ENCODE measurements around the gene ANKRD6. TPM values are rescaled to one million over a fixed set of nuclear protein-coding genes. Genes with fewer than 3 reads are reported as not detected.
A peak's percentile ranks its signal among the peaks of the same experiment; 100 is the strongest.

The ANKRD6 gene
- polyA plus RNA-seq, 1 of the 3 experiments (the other 2 are of a cell fraction), result 2.6 TPM

DNA sequence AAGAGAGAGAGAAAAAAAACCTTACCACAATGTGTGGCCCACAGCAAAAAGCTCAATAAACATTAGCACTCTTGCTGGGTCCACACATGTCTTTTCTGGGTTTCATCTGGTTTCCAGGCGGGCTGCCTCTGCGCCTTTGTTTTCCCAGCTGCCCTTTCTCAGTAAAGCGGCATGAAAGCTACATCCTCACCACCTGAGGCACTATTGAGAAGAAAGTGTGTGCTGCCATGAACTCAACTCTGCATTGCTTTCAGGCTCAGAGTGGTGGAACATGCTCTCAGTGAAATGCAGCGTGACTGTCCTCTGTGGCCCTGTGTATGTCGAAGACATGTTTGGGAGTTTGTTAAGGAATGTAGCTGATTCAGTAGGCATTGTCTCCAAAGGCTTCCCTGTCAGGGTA is 103.3 kb downstream of the ANKRD6 start:
- Histone ChIP-seq H2AFZ (ENCODE audit: low read depth) (no peak overlapping the region), H3K9ac (no peak overlapping the region), H3F3A (replicated peaks; ENCODE audit: insufficient read depth) (no peaks in the 10 kb centered on the region), H3K4me1 (ENCODE audit: control insufficient read depth in 1 of 2, insufficient read depth in 2 of 2, low read depth in 1 of 2, low read length in 1 of 2) (peaks cover 0 to 16% of the 10 kb centered on the region in 2 experiments; a peak in 2 of 4 replicates), H3K27ac (ENCODE audit: low read depth in 2 of 2, low read length in 1 of 2) (peak overlapping the region in 1 of 2 experiments; percentile 88; a peak in 2 of 4 replicates), H3K9me2 (no peaks in the 10 kb centered on the region), H3K4me3 (ENCODE audit: low read depth in 2 of 2, low read length in 1 of 2) (no peak overlapping the region), H3K36me3 (replicated peaks in 1 of 2; ENCODE audit: control insufficient read depth in 1 of 2, insufficient read depth in 2 of 2, low read length in 1 of 2) (no peaks in the 10 kb centered on the region), H3K79me2 (ENCODE audit: insufficient read depth) (no peaks in the 10 kb centered on the region), H3K9me3 (no peaks in the 10 kb centered on the region), H4K20me1 (ENCODE audit: insufficient read depth) (no peaks in the 10 kb centered on the region), H3K4me2 (no peak overlapping the region), H3K27me3 (ENCODE audit: insufficient read depth) (no peaks in the 10 kb centered on the region)
- CTCF ChIA-PET, result interaction anchor here (0.6 to 1.1 kb wide), 3 partner anchors 13 to 158 kb away, joined by 3 to 4 read pairs (median 3); no protein-coding TSS in a partner anchor
- POLR2A ChIA-PET, result no interaction called here
- DNase-seq, result peak; percentile 48
- WGBS (ENCODE audit: low lambda C conversion rate), result 61% methylated on average over 5 of the region's 5 CpGs
- TF ChIP-seq GATA2 (CRISPR knock-in tag; IDR thresholded peaks at IDR 0.05), result no peak
- TF ChIP-seq SIN3A (IDR thresholded peaks at IDR 0.05; ENCODE audit: borderline replicate concordance, low read depth, low read length), result no peak
- peak; percentile 15; the same call in 1 of the 2 replicates for TF ChIP-seq RCOR1 (IDR thresholded peaks at IDR 0.05; ENCODE audit: low read length)
- TF ChIP-seq RAD21 (IDR thresholded peaks at IDR 0.05; ENCODE audit: low read length), result peak; percentile 41; the same call in 1 of the 2 replicates

DNA sequence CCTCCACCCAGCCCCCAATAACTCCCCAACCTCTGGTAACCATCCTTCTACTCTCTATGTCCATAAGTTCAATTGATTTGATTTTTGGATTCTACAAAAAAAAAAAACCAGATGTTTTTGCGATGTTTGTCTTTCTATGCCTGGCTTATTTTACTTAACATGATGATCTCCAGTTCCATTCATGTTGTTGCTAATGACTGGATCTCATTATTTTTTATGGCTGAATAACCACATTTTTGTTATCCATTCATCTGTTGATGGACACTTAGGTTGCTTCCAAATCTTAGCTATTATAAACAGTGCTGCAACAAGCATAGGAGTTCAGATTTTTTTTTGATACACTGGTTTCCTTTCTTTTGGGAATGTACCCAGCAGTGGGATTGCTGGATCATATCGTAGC is 106.8 kb downstream of the ANKRD6 start:
- 42% methylated on average over 2 of the region's 2 CpGs for WGBS (ENCODE audit: low lambda C conversion rate)
- Histone ChIP-seq H3K36me3 (replicated peaks in 1 of 2; ENCODE audit: control insufficient read depth in 1 of 2, insufficient read depth in 2 of 2, low read length in 1 of 2) (no peaks in the 10 kb centered on the region), H3K27ac (ENCODE audit: low read depth in 2 of 2, low read length in 1 of 2) (no peak overlapping the region), H3K4me2 (no peak overlapping the region), H3K4me1 (ENCODE audit: control insufficient read depth in 1 of 2, insufficient read depth in 2 of 2, low read depth in 1 of 2, low read length in 1 of 2) (peaks cover 0 to 18% of the 10 kb centered on the region in 2 experiments; a peak in 2 of 4 replicates), H3K79me2 (ENCODE audit: insufficient read depth) (no peaks in the 10 kb centered on the region), H3K9me3 (no peaks in the 10 kb centered on the region), H3F3A (replicated peaks; ENCODE audit: insufficient read depth) (no peaks in the 10 kb centered on the region), H2AFZ (ENCODE audit: low read depth) (no peak overlapping the region), H4K20me1 (ENCODE audit: insufficient read depth) (no peaks in the 10 kb centered on the region), H3K9me2 (no peaks in the 10 kb centered on the region), H3K27me3 (ENCODE audit: insufficient read depth) (no peaks in the 10 kb centered on the region), H3K9ac (no peak overlapping the region), H3K4me3 (ENCODE audit: low read depth in 2 of 2, low read length in 1 of 2) (no peak overlapping the region)
- CTCF ChIA-PET, result interaction anchor here (0.9 to 1.6 kb wide), 2 partner anchors 44 to 168 kb away, joined by 3 to 5 read pairs; no protein-coding TSS in a partner anchor
- TF ChIP-seq, protein P1, sequence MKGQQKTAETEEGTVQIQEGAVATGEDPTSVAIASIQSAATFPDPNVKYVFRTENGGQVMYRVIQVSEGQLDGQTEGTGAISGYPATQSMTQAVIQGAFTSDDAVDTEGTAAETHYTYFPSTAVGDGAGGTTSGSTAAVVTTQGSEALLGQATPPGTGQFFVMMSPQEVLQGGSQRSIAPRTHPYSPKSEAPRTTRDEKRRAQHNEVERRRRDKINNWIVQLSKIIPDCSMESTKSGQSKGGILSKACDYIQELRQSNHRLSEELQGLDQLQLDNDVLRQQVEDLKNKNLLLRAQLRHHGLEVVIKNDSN (IDR thresholded peaks at IDR 0.05; ENCODE audit: borderline replicate concordance, low read depth), result no peak
- TF ChIP-seq, protein P2, sequence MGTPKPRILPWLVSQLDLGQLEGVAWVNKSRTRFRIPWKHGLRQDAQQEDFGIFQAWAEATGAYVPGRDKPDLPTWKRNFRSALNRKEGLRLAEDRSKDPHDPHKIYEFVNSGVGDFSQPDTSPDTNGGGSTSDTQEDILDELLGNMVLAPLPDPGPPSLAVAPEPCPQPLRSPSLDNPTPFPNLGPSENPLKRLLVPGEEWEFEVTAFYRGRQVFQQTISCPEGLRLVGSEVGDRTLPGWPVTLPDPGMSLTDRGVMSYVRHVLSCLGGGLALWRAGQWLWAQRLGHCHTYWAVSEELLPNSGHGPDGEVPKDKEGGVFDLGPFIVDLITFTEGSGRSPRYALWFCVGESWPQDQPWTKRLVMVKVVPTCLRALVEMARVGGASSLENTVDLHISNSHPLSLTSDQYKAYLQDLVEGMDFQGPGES (IDR thresholded peaks at IDR 0.05; ENCODE audit: low read depth, low read length), result no peak
- TF ChIP-seq RCOR1 (IDR thresholded peaks at IDR 0.05; ENCODE audit: low read length) (peak; percentile 20; the same call in 1 of the 2 replicates), EP300 (IDR thresholded peaks at IDR 0.05; ENCODE audit: borderline replicate concordance in 1 of 2, low read depth in 1 of 2, low read length in 1 of 2) (peak in 1 of 2 experiments; percentile 82; a peak in 2 of 4 replicates), TCF12 (IDR thresholded peaks at IDR 0.05) (peak; percentile 21; the same call in 1 of the 2 replicates), GATA2 (CRISPR knock-in tag; IDR thresholded peaks at IDR 0.05) (0 out of 2 replicates have a peak, but pooled peaks have one; percentile 22)
- TF ChIP-seq, protein P3, sequence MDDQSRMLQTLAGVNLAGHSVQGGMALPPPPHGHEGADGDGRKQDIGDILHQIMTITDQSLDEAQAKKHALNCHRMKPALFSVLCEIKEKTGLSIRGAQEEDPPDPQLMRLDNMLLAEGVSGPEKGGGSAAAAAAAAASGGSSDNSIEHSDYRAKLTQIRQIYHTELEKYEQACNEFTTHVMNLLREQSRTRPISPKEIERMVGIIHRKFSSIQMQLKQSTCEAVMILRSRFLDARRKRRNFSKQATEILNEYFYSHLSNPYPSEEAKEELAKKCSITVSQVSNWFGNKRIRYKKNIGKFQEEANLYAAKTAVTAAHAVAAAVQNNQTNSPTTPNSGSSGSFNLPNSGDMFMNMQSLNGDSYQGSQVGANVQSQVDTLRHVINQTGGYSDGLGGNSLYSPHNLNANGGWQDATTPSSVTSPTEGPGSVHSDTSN (IDR thresholded peaks at IDR 0.05), result no peak
- no peak for DNase-seq
- POLR2A ChIA-PET, result no interaction called here
